Dedifferentiated amniotic fluid mesenchymal stem cell (primary cell): ENCODE data around the gene CCDC32.

Experiments used
- DNase-seq: peaks from one replicate; pipeline ENCODE4 v3.0.0-alpha.2; 2016; ENCODE audit errors: extremely low spot score

The CCDC32 gene

DNA sequence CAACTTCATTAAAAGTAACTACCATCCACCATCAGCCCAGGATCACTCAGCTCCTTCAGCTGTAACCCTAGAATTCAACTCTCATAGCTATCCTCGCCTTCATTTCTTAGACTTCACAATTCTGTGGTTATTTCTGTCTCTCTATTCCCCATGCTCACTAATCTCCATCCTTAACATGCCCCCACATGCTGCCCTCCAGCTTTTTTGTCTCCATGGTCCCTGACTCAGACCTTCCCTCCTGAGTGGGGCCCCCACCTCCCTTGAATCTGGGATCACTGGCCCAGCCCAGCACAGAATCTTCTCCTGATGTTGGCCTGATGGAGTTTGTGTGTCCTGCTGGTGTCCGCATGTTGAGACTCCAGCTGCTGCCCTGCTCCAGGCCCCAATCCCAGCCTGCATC lies 52.4 kb downstream of the CCDC32 start:
- DNase-seq, result no peak

DNA sequence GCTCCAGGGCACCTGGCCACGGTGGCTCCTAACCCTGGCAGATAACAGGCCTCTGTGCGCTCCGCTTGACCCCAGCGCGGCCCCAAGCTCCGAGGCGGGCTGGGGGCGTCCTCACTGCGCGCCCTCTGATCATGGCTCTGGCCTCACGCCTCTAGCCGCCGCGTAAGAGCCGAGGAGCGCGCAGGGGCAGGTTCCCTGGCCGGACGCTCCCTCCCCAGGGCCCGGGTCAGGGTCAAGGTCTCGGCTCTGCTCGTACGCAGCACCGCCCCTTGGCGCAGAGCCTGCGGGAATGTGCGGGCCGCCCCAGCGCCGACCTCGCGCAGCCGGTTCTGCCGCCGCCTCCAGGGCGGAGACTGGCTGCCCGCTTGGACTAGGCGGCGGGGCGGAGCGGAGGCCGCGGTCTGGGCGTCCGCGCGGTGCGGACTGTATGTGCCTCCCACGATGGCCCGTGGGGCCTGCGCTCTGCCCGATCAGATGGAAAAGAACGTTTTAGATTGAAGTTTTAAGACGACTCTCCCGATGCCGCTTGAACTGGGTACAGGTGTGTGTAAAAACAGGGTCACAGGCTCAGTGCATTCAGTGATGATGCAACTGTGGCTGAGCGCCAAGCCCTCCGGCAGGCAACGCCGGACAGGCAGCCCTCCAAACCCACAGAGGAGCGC lies 53.2 kb downstream of the CCDC32 start:
- no peak for DNase-seq

DNA sequence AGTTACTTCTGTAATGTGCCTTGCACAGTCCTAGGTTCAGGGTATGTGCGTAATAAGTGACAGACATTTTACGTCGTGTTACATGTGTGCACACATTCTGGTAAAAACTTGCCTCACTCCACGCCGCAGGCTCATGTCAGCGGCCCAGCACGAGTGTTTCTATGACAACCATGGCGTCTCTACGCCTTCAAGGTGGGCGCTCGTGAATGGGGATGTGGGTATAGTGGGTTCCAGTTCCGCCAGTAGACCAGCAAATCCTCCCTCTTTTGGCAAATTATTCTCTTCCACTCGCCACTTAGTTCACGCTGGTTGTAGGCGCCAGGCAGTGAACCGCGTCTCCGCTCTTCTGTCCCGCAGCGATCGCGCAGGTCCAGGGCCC lies 53.8 kb downstream of the CCDC32 start:
- no peak for DNase-seq

DNA sequence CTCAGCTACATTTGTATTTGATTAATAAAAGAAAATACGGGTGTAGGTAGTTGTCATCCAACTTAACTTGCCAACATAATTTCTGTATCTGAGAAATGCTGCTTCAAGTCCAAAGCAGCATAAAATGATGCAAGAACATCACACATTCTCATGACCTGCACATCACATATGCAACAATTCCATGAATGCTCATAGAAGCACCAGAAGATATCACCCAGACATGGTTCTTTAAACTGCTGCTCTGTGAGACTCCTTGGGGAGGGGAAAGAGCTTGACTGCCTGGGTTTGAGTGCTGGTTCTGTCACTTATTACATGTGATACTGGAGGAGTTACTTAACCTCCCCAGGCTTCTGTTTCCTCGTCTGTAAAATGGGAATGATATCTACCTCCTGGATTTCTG lies 54.6 kb downstream of the CCDC32 start:
- no peak for DNase-seq

DNA sequence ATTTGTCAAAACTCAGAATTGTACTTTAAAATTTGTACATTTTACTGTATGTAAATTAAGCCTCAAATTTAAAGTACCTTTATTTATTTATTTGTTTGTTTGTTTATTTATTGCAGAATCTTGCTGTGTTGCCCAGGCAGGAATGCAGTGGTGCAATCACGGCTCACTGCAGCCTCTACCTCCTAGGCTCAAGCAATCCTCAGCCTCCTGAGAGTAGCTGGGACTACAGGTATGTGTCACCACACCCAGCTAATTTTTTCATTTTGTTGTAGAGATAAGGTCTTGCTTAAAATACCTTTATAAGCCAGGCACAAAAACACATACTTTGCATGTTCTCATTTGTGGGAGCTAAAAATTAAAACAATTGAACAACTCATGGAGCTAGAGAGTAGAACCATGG lies 56.6 kb downstream of the CCDC32 start:
- no peak for DNase-seq

DNA sequence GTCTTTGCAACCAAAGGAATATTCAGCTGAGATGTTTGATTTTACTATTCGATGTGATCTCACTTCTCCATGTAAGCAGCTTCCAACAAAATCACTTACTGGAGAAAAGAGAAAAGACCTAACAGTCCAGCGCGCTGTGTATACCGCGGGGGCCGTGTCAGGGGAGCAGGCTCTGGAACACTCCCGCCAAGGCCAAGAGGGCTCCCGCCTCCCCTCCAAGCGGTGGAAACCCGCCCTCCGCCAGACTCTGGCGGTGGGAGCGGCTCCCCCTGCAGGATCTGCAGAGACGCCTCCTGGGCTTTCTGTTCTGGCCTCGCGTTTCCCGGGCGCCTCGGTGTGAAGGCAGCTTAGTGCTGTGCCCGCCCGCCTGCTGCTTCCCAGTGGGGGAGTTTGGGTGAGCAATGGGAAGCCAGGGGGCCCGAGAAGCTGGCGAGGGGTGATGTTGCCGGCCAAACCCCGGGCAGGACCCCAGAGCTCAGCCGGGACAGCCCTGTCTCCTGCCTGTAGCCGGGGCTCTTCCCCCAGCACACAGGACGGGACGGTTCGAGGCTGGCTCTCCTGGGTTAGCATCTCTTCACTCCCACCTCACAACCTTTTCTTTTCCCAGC lies 57.8 kb downstream of the CCDC32 start:
- DNase-seq, result peak; percentile 58
